Measurements from ENCODE around the gene CDC73.

DNA sequence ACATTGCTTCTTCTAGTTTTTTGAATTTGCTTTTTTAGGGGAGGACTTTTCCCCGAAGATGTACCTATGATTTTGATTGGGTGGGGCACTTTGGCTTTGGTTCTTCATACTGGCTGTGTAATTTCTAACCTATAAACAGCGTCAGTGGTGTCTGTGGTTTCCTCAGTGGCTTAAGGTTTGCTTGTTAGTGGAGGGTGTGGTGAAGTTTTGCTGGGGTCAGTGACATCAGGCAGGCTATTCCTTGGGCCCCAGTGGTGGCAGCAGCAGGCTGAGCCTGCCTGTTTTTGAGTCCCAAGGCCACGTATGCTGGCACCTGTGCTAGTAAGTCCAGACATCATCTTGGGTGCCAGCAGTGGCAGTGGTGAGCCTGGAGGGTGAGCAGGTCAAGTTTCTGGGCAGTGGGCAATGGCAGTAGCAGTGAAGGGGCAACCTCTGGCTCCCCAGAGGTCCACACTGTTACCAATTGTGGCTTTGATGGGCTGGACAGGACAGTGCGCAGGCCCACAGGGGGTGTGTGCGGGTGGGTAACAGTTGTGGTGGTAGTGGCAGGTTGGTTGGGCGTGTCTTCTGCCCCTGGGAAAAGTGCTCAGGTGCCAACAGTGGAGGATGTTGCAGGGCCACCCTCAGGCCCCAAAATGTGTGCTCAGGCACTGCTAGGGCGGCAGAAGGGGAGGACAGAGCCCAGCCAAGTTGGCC lies 119.4 kb downstream of the CDC73 start:
- TF ChIP-seq, protein P1, sequence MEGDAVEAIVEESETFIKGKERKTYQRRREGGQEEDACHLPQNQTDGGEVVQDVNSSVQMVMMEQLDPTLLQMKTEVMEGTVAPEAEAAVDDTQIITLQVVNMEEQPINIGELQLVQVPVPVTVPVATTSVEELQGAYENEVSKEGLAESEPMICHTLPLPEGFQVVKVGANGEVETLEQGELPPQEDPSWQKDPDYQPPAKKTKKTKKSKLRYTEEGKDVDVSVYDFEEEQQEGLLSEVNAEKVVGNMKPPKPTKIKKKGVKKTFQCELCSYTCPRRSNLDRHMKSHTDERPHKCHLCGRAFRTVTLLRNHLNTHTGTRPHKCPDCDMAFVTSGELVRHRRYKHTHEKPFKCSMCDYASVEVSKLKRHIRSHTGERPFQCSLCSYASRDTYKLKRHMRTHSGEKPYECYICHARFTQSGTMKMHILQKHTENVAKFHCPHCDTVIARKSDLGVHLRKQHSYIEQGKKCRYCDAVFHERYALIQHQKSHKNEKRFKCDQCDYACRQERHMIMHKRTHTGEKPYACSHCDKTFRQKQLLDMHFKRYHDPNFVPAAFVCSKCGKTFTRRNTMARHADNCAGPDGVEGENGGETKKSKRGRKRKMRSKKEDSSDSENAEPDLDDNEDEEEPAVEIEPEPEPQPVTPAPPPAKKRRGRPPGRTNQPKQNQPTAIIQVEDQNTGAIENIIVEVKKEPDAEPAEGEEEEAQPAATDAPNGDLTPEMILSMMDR (IDR thresholded peaks at IDR 0.05), result no peak
- no peak for TF ChIP-seq POLR2A (IDR thresholded peaks at IDR 0.05)
